Astrocyte (in vitro differentiated cells and primary cell): ENCODE results near the gene TSC22D3. TPM values are rescaled to one million over a fixed set of nuclear protein-coding genes. Genes with fewer than 3 reads are reported as not detected.
"Not testable (repeated sequence)": the region's sequence is repeated elsewhere in the genome, so short reads cannot be mapped to it uniquely, and the experiment has no call there.

ENCODE experiments used
- DNase-seq: peaks from one replicate; pipeline ENCODE4 v3.0.0-alpha.2; 2010; ENCODE audit warnings: low read depth
- FAIRE-seq: peaks from 2 replicates; lab custom pipeline; 2011; peaks lifted over from hg19 to GRCh38; lab: Jason Lieb, UNC
- H2AFZ ChIP-seq: 2 replicates; pipeline ENCODE4 v1.6.0; 2012; ENCODE audit warnings: low read depth, low read length, inconsistent platforms
- H3K27ac ChIP-seq: 2 replicates; pipeline ENCODE4 v1.5.1; 2011; ENCODE audit warnings: low read depth, low read length, inconsistent platforms
- H3K27me3 ChIP-seq: 2 replicates; pipeline ENCODE4 v1.6.0; 2011; ENCODE audit warnings: low read length, inconsistent platforms; ENCODE audit not compliant: insufficient read depth
- H3K36me3 ChIP-seq: 2 replicates; pipeline ENCODE4 v1.5.1; 2011; ENCODE audit warnings: low read length, inconsistent platforms; ENCODE audit not compliant: insufficient read depth
- H3K4me1 ChIP-seq: 2 replicates; pipeline ENCODE4 v1.5.1; 2011; ENCODE audit warnings: low read length, inconsistent platforms; ENCODE audit not compliant: insufficient read depth
- H3K4me2 ChIP-seq: 2 replicates; pipeline ENCODE4 v1.6.0; 2012; ENCODE audit warnings: low read length, inconsistent platforms
- H3K4me3 ChIP-seq: 2 replicates; pipeline ENCODE4 v1.5.1; 2011; ENCODE audit warnings: low read depth, mild to moderate bottlenecking, low read length, inconsistent platforms; ENCODE audit not compliant: insufficient read depth
- H3K79me2 ChIP-seq: 2 replicates; pipeline ENCODE4 v1.6.0; 2012; ENCODE audit warnings: mild to moderate bottlenecking, low read length, inconsistent platforms; ENCODE audit not compliant: insufficient read depth
- H3K9ac ChIP-seq: 2 replicates; pipeline ENCODE4 v1.6.0; 2012; ENCODE audit warnings: mild to moderate bottlenecking, low read length, inconsistent platforms
- H3K9me3 ChIP-seq: 2 replicates; pipeline ENCODE4 v1.5.1; 2012; ENCODE audit warnings: low read depth, mild to moderate bottlenecking, low read length, inconsistent platforms; ENCODE audit not compliant: insufficient read depth
- H4K20me1 ChIP-seq: 2 replicates; pipeline ENCODE4 v1.6.0; 2012; ENCODE audit warnings: low read length, inconsistent platforms; ENCODE audit not compliant: insufficient read depth
- H3K27ac Mint-ChIP-seq: one replicate; pipeline ENCODE4 v1.8.0; 2021; ENCODE audit warnings: mild to moderate bottlenecking, mixed read lengths; ENCODE audit not compliant: unreplicated experiment
- H3K27me3 Mint-ChIP-seq: one replicate; pipeline ENCODE4 v1.8.0; 2021; ENCODE audit warnings: low read depth, mixed read lengths; ENCODE audit not compliant: unreplicated experiment
- H3K36me3 Mint-ChIP-seq: one replicate; pipeline ENCODE4 v1.8.0; 2021; ENCODE audit warnings: low read depth, mixed read lengths; ENCODE audit not compliant: unreplicated experiment
- H3K4me1 Mint-ChIP-seq: one replicate; pipeline ENCODE4 v1.8.0; 2021; ENCODE audit warnings: low read depth, mixed read lengths; ENCODE audit not compliant: unreplicated experiment
- H3K4me3 Mint-ChIP-seq: one replicate; pipeline ENCODE4 v1.8.0; 2021; ENCODE audit warnings: mild to moderate bottlenecking, moderate library complexity, mixed read lengths; ENCODE audit not compliant: unreplicated experiment
- H3K9me3 Mint-ChIP-seq: one replicate; pipeline ENCODE4 v1.8.0; 2021; ENCODE audit warnings: mild to moderate bottlenecking, mixed read lengths; ENCODE audit not compliant: unreplicated experiment
- EZH2 ChIP-seq: IDR thresholded peaks from 2 replicates; pipeline ENCODE4 v1.6.1; 2012; ENCODE audit warnings: mild to moderate bottlenecking, low read length, inconsistent platforms; ENCODE audit not compliant: insufficient read depth
- total RNA-seq: library from RNA; stranded (reverse); gene quantifications from 2 replicates; pipeline ENCODE4 v1.2.1, GENCODE V29; 2021
- TF ChIP-seq, protein P1 (sequence below): IDR thresholded peaks from 2 replicates; pipeline ENCODE4 v1.5.1; 2011; ENCODE audit warnings: low read depth, mild to moderate bottlenecking, inconsistent platforms, low read length, moderate library complexity; ENCODE audit not compliant: insufficient read depth

Gene TSC22D3
- total RNA-seq, 1 donor from 2014 or later = 30.7 TPM

DNA sequence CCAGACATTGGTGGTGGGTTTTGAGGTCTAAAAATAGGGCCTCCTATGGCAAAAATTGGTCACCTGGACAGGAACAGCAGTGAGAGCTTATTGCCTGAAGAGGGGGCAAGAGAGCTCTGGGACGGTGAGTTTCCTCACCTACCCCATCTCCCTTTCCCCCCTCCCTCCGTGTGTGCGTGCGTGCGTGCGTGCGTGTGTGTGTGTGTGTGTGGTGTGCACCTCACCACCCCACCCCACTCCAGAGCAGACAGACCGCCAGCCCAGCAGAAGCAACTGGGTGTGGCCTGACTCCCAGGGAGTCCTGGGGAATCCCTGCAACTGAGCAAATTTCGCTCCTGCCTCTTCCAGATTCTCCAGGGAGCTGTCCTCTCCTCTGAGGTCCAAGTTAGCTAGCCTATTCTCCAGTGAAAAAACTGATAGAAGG lies 102.6 kb downstream of the TSC22D3 start:
- H3K4me3 ChIP-seq = no peak overlapping the region
- Mint-ChIP-seq H3K4me1 (peaks cover 11% of the 10 kb centered on the region), H3K36me3 (no peaks in the 10 kb centered on the region), H3K4me3 (no peak overlapping the region), H3K27me3 (no peaks in the 10 kb centered on the region), H3K27ac (no peak overlapping the region), H3K9me3 (no peaks in the 10 kb centered on the region)
- no peak overlapping the region for H3K27ac ChIP-seq
- no peaks in the 10 kb centered on the region for H3K79me2 ChIP-seq
- no peaks in the 10 kb centered on the region for H3K36me3 ChIP-seq
- DNase-seq (peak; percentile 66), FAIRE-seq (no peak)
- H4K20me1 ChIP-seq = no peaks in the 10 kb centered on the region
- H3K4me2 ChIP-seq = no peak overlapping the region
- TF ChIP-seq EZH2 = no peak
- TF ChIP-seq, protein P1, sequence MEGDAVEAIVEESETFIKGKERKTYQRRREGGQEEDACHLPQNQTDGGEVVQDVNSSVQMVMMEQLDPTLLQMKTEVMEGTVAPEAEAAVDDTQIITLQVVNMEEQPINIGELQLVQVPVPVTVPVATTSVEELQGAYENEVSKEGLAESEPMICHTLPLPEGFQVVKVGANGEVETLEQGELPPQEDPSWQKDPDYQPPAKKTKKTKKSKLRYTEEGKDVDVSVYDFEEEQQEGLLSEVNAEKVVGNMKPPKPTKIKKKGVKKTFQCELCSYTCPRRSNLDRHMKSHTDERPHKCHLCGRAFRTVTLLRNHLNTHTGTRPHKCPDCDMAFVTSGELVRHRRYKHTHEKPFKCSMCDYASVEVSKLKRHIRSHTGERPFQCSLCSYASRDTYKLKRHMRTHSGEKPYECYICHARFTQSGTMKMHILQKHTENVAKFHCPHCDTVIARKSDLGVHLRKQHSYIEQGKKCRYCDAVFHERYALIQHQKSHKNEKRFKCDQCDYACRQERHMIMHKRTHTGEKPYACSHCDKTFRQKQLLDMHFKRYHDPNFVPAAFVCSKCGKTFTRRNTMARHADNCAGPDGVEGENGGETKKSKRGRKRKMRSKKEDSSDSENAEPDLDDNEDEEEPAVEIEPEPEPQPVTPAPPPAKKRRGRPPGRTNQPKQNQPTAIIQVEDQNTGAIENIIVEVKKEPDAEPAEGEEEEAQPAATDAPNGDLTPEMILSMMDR = peak; percentile 46
- H3K27me3 ChIP-seq = no peaks in the 10 kb centered on the region
- H3K9ac ChIP-seq = no peak overlapping the region
- H3K9me3 ChIP-seq = no peaks in the 10 kb centered on the region
- H2AFZ ChIP-seq = no peak overlapping the region
- peaks cover 22% of the 10 kb centered on the region for H3K4me1 ChIP-seq

DNA sequence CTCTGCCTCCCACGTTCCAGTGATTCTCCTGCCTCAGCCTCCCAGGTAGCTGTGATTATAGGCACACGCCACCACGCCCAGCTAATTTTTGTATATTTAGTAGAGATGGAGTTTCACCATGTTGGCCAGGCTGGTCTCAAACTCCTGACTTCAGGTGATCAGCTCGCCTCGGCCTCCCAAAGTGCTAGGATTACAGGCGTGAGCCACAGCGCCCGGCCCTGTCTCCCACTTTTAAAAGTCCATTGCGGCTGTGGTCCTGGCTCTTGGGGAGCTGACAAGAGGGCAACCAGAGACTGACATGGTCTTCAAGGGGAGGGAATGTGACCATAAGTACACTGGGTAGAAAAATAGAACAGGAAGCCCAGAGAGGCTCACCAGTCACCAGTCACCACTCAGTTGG lies 104.3 kb downstream of the TSC22D3 start:
- H3K4me1 Mint-ChIP-seq = peaks cover 11% of the 10 kb centered on the region
- H2AFZ ChIP-seq, H4K20me1 ChIP-seq, DNase-seq, H3K9ac ChIP-seq, H3K27ac ChIP-seq, H3K27me3 Mint-ChIP-seq, H3K79me2 ChIP-seq, H3K27me3 ChIP-seq, H3K9me3 Mint-ChIP-seq, H3K4me3 Mint-ChIP-seq, H3K4me2 ChIP-seq, H3K27ac Mint-ChIP-seq, H3K36me3 Mint-ChIP-seq, H3K9me3 ChIP-seq, FAIRE-seq, H3K4me3 ChIP-seq, H3K36me3 ChIP-seq: not testable (repeated sequence)
- H3K4me1 ChIP-seq = peaks cover 14% of the 10 kb centered on the region

GRCh38 chrX:107669885-107670628 lies 105.5 kb downstream of the TSC22D3 start:
- Mint-ChIP-seq H3K27ac (no peak overlapping the region), H3K4me1 (peaks cover 6% of the 10 kb centered on the region), H3K27me3 (no peaks in the 10 kb centered on the region), H3K36me3 (no peaks in the 10 kb centered on the region), H3K9me3 (no peaks in the 10 kb centered on the region), H3K4me3 (no peak overlapping the region)
- H3K9me3 ChIP-seq = no peaks in the 10 kb centered on the region
- FAIRE-seq = no peak
- H3K4me2 ChIP-seq = no peak overlapping the region
- no peak overlapping the region for H3K9ac ChIP-seq
- no peak for DNase-seq
- no peak overlapping the region for H3K27ac ChIP-seq
- no peaks in the 10 kb centered on the region for H3K36me3 ChIP-seq
- no peaks in the 10 kb centered on the region for H3K27me3 ChIP-seq
- no peaks in the 10 kb centered on the region for H3K79me2 ChIP-seq
- no peak overlapping the region for H2AFZ ChIP-seq
- TF ChIP-seq EZH2 = no peak
- TF ChIP-seq, protein P1 = no peak
- H3K4me3 ChIP-seq = no peak overlapping the region
- no peaks in the 10 kb centered on the region for H4K20me1 ChIP-seq
- H3K4me1 ChIP-seq = peaks cover 8% of the 10 kb centered on the region
